ENCODE data around the gene KRTAP5-1. TPM values are rescaled to one million over a fixed set of nuclear protein-coding genes. Genes with fewer than 3 reads are reported as not detected.

The KRTAP5-1 gene
- total and polyA plus RNA-seq, 8 donors = 0.21 TPM; not detected in 7

DNA sequence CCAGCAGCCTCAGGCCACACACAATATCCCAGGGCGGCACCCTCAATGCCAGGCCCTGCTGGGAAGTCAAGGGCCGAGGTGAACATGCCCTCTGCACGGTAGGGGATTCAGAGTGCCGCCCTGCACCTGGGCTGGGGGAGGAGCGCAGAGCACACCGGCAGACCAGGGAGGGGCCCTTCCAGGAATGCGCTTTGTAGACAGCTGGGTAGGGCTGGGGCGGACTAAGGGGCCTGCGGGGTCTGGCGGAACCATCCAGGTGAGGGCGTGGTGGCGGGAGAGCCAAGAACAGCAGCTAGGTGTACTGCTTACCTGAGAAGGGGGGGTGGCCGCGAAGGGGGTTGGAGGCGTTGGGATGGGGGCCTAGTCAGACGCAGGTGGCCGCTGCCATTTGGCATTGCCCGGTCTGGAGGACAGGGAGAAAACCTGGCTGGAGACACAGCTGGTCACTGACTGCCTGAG lies 39.0 kb downstream of the KRTAP5-1 start:
- peak overlapping the region in 1 of 2 donors; percentile 3 for H3K27ac ChIP-seq
- ATAC-seq = peak; percentile 43

GRCh38 chr11:1545432-1545831 lies 39.7 kb downstream of the KRTAP5-1 start:
- H3K27me3 ChIP-seq = peaks cover 17 to 60% of the 10 kb centered on the region in 2 donors
- no peak overlapping the region for H3K27ac ChIP-seq
- TF ChIP-seq, protein P1, sequence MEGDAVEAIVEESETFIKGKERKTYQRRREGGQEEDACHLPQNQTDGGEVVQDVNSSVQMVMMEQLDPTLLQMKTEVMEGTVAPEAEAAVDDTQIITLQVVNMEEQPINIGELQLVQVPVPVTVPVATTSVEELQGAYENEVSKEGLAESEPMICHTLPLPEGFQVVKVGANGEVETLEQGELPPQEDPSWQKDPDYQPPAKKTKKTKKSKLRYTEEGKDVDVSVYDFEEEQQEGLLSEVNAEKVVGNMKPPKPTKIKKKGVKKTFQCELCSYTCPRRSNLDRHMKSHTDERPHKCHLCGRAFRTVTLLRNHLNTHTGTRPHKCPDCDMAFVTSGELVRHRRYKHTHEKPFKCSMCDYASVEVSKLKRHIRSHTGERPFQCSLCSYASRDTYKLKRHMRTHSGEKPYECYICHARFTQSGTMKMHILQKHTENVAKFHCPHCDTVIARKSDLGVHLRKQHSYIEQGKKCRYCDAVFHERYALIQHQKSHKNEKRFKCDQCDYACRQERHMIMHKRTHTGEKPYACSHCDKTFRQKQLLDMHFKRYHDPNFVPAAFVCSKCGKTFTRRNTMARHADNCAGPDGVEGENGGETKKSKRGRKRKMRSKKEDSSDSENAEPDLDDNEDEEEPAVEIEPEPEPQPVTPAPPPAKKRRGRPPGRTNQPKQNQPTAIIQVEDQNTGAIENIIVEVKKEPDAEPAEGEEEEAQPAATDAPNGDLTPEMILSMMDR (IDR thresholded peaks at IDR 0.05) = no peak
- intact Hi-C loops (cut with DNase I) = no loop called here
- no peak overlapping the region for H3K4me3 ChIP-seq
- H3K9me3 ChIP-seq = no peaks in the 10 kb centered on the region
- DNase-seq = peak in 1 of 4 donors; percentile 26
- no peak for ATAC-seq
- H3K36me3 ChIP-seq = no peaks in the 10 kb centered on the region
- H3K4me1 ChIP-seq = peaks cover 13 to 25% of the 10 kb centered on the region in 2 donors

More for the DNA sequence above, 39.0 kb downstream of the KRTAP5-1 start:
- peak in 3 of 4 donors; percentile 45 to 63 (median 56) for DNase-seq
- no peaks in the 10 kb centered on the region for H3K9me3 ChIP-seq
- H3K27me3 ChIP-seq = peaks cover 17 to 60% of the 10 kb centered on the region in 2 donors
- peaks cover 13 to 25% of the 10 kb centered on the region in 2 donors for H3K4me1 ChIP-seq
- no peaks in the 10 kb centered on the region for H3K36me3 ChIP-seq
- intact Hi-C loops (cut with DNase I) = no loop called here
- no peak overlapping the region for H3K4me3 ChIP-seq
- TF ChIP-seq, protein P1 (IDR thresholded peaks at IDR 0.05) = no peak

GRCh38 chr11:1544536-1544935 lies 40.5 kb downstream of the KRTAP5-1 start:
- no peaks in the 10 kb centered on the region for H3K36me3 ChIP-seq
- peaks cover 13 to 25% of the 10 kb centered on the region in 2 donors for H3K4me1 ChIP-seq
- ATAC-seq (no peak), DNase-seq (peak in 1 of 4 donors; percentile 64)
- intact Hi-C loops (cut with DNase I) = no loop called here
- TF ChIP-seq, protein P1 (IDR thresholded peaks at IDR 0.05) = no peak
- no peak overlapping the region for H3K27ac ChIP-seq
- H3K27me3 ChIP-seq = peaks cover 17 to 60% of the 10 kb centered on the region in 2 donors
- H3K4me3 ChIP-seq = no peak overlapping the region
- H3K9me3 ChIP-seq = no peaks in the 10 kb centered on the region

DNA sequence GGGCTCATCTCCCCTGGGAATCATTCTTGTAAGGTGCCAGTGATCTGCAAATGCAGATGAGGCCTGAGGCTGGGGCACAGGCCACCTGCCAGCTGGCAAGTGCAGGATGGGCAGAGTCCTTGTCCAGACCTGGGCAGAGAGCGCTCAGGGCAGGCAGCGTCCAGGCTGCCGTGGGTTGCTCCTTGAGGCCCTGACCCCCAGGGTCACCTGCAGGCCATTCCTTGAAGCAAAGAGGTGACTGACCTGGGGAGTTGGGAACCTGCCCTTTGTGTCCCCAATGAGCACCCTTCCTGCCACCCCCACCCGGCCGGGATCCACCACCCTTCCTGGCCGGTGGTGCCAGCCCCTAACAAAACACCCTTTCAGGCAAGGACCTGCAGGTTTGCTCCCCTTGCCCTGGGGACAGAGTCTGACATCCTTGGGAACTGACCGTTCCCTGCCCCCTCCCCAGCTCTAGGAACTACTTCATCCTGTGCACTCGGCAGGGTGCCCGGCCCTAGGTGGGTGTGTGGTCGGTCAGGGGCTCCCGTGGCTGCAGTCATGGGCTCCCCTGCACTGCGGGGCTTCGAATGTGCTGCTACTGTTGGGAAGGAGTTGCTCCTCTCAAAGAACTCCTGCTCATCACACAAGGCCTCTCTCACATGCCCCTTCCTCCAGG lies 41.3 kb downstream of the KRTAP5-1 start:
- intact Hi-C loops (cut with DNase I) = no loop called here
- Histone ChIP-seq H3K27me3 (peaks cover 17 to 54% of the 10 kb centered on the region in 2 donors), H3K36me3 (no peaks in the 10 kb centered on the region)

DNA sequence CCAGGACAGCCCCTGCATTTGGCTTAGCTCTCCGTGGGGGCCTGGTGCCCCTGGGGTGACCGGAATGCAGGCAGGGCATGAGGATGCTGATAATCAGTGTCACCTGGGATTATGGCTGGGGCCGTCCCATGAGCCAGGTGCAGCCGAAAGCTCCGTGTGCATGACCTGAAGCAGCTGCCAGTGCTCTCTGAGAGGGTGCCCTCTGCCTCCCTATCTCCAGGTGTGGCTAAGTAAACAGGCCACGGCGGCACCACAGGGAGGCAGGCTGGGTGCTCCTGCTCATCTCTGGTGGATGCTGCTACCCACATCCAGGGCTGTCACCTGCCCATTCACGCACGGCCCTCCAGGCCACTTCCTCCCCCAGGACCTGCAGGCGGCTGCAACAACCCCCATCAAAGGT lies 42.8 kb downstream of the KRTAP5-1 start:
- peaks cover 11 to 39% of the 10 kb centered on the region in 2 donors for H3K27me3 ChIP-seq

More for the DNA sequence above, 41.3 kb downstream of the KRTAP5-1 start:
- Histone ChIP-seq H3K4me3 (no peak overlapping the region), H3K27ac (no peak overlapping the region), H3K4me1 (peaks cover 13 to 24% of the 10 kb centered on the region in 2 donors), H3K9me3 (no peaks in the 10 kb centered on the region)
- no peak for ATAC-seq
- DNase-seq = peak in 1 of 4 donors; percentile 60
- TF ChIP-seq, protein P1 (IDR thresholded peaks at IDR 0.05) = no peak

More for the DNA sequence above, 42.8 kb downstream of the KRTAP5-1 start:
- DNase-seq = peak in 1 of 4 donors; percentile 64
- intact Hi-C loops (cut with DNase I) = no loop called here
- Histone ChIP-seq H3K27ac (no peak overlapping the region), H3K36me3 (no peaks in the 10 kb centered on the region), H3K4me3 (no peak overlapping the region), H3K9me3 (no peaks in the 10 kb centered on the region), H3K4me1 (peaks cover 3 to 12% of the 10 kb centered on the region in 2 donors)
- no peak for ATAC-seq
- TF ChIP-seq, protein P1 (IDR thresholded peaks at IDR 0.05) = no peak

All from left lung (tissue), 10 donors.